GM18511 (cell line): ENCODE measurements around the gene PLXNC1.
"Not testable (repeated sequence)": the region's sequence is repeated elsewhere in the genome, so short reads cannot be mapped to it uniquely, and the experiment has no call there.

Source experiments
- ATAC-seq: cut with Tn5 transposase; IDR thresholded peaks from one replicate; pipeline ENCODE4 v1.9.1; 2021; ENCODE audit warnings: mild to moderate bottlenecking, moderate library complexity; ENCODE audit not compliant: unreplicated experiment

The PLXNC1 gene

GRCh38 chr12:94286583-94287244, 138.3 kb downstream of the PLXNC1 start:
- no peak for ATAC-seq

- no peak for ATAC-seq
Observed at GRCh38 chr12:94287245-94287628, 138.9 kb downstream of the PLXNC1 start.

GRCh38 chr12:94289461-94290312, 141.3 kb downstream of the PLXNC1 start:
- ATAC-seq = no peak

- ATAC-seq = no peak
Observed at GRCh38 chr12:94290353-94290752, 142.0 kb downstream of the PLXNC1 start.

- ATAC-seq = no peak
Observed at GRCh38 chr12:94297096-94297699, 148.8 kb downstream of the PLXNC1 start.

- ATAC-seq = no peak
Observed at GRCh38 chr12:94297876-94298505, 149.6 kb downstream of the PLXNC1 start.

GRCh38 chr12:94299846-94300245, 151.5 kb downstream of the PLXNC1 start:
- ATAC-seq = no peak

- no peak for ATAC-seq
Observed at GRCh38 chr12:94304012-94304411, 155.6 kb downstream of the PLXNC1 start.

GRCh38 chr12:94304566-94305061, 156.2 kb downstream of the PLXNC1 start:
- ATAC-seq = no peak

- ATAC-seq = peak; percentile 62
Observed at GRCh38 chr12:94305130-94305957, 157.0 kb downstream of the PLXNC1 start.

GRCh38 chr12:94308612-94309011, 160.2 kb downstream of the PLXNC1 start:
- no peak for ATAC-seq

- ATAC-seq = peak; percentile 84
Observed at GRCh38 chr12:94309373-94309772, 161.0 kb downstream of the PLXNC1 start.

GRCh38 chr12:94312378-94312777, 164.0 kb downstream of the PLXNC1 start:
- ATAC-seq = no peak

- not testable (repeated sequence) for ATAC-seq
Observed at GRCh38 chr12:94316600-94316999, 168.2 kb downstream of the PLXNC1 start.

GRCh38 chr12:94318181-94318580, 169.8 kb downstream of the PLXNC1 start:
- peak; percentile 73 for ATAC-seq

GRCh38 chr12:94320109-94320508, 171.7 kb downstream of the PLXNC1 start:
- no peak for ATAC-seq

- ATAC-seq = no peak
Observed at GRCh38 chr12:94322346-94322745, 174.0 kb downstream of the PLXNC1 start.

- no peak for ATAC-seq
Observed at GRCh38 chr12:94326234-94326633, 177.9 kb downstream of the PLXNC1 start.

- no peak for ATAC-seq
Observed at GRCh38 chr12:94326727-94327126, 178.3 kb downstream of the PLXNC1 start.

GRCh38 chr12:94327809-94328208, 179.4 kb downstream of the PLXNC1 start:
- no peak for ATAC-seq
